HG03432 (cell line): ENCODE results near the gene SLC30A2.

Experiments
- ATAC-seq: cut with Tn5 transposase; IDR thresholded peaks from one replicate; pipeline ENCODE4 v1.9.1; 2021; ENCODE audit warnings: mild to moderate bottlenecking, moderate library complexity; ENCODE audit not compliant: unreplicated experiment

SLC30A2 gene

GRCh38 chr1:26025060-26025459, 20.9 kb downstream of the SLC30A2 start:
- ATAC-seq = no peak

GRCh38 chr1:26023826-26024225, 22.1 kb downstream of the SLC30A2 start:
- ATAC-seq = no peak

DNA sequence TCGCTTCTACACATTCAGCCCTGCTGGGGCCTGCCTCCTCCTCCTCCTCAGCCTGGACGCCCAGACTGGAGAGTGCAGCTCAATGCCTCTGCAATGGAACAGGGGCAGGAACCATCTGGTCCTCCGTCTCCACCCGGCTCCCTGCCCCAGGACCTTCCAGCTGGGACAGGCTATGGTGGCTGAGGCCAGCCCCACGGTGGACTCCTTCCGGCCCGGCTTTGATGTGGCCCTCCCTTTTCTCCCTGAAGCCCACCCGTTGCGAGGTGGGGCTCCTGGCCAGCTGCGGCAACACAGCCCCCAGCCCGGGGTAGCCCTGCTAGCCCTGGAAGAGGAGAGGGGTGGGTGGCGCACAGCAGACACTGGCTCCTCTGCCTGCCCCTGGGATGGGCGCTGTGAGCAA, 22.9 kb downstream of the SLC30A2 start:
- ATAC-seq = no peak

GRCh38 chr1:26022404-26022779, 23.5 kb downstream of the SLC30A2 start:
- ATAC-seq = no peak

DNA sequence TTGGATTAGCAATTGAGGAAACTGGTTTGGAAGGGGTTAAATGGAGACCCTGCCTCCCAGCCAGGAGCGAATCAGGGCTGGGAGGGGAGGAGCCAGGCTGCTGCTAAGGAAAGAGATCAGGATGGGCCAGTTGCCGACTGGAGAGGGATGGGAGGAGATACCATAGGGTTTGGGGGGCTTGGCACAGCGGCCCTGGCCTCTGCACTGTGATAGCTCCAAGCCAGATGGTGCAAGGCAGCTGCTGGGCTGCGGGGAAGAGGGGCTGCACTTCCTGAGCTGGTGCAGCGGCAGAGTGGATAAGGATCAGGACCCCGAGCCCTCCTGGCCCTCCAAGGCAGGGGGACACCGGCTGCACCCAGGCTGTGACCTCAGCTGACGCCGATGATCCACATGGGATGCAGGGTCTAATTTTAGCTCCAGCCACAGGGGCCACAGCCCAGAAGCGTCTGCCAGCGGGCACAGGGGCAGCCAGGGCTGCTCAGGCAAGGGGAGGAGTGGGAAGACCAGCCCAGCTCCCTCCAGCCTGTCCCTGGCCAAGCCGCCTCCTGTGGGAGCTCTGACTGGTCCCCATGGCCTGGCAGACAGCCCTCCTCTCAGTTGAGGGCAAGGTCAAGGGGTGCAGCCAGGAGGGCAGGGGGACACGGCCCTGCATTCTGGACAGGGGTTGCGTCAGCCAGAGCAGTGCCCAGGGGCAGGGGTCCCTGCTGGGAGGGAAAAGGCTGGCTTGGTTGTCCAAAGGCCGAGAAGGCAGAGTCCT, 24.1 kb downstream of the SLC30A2 start, which contains the start of gene EXTL1:
EXTL1 (plus strand) TSS at position 129 of the 757 bp plus-strand sequence. CDS start 872 bp downstream, outside the sequence.
- ATAC-seq = no peak

DNA sequence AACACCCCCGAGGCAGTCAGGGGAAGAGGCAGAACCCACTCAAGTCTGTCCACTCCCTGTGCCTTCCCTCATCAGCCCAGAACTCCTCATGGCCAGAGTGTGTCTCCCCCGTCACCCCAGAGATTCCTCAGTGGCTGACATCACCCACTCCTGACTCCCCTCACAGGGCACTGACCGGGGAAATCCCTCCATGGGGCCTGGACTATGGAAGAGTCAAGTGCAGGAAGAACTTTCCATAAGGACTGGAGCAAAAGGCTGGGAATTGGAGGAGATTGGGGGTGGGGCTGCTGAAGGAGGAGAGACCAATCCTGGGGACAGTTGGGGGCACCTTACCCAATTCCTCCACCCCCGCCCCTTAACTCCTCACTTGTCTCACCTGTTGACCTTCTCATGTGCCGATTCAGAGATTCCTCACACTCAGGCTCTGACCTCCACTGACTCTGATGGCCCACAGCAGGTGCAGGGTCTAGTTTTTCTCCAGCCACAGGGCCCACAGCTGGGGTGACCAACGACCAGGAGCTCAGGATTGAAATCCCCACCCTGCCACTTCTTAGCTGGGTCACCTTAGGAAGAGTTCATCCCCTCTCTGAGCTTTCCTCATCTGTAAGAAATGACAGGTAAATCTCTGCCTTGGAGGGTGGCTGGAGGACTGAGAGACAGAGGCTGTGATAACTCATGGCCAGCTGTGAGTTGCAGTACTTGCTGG, 24.8 kb downstream of the SLC30A2 start:
- ATAC-seq = no peak

GRCh38 chr1:26020330-26020768, 25.6 kb downstream of the SLC30A2 start:
- ATAC-seq = no peak

- no peak for ATAC-seq
These were observed 26.1 kb downstream of the SLC30A2 start for GRCh38 chr1:26019641-26020315.

DNA sequence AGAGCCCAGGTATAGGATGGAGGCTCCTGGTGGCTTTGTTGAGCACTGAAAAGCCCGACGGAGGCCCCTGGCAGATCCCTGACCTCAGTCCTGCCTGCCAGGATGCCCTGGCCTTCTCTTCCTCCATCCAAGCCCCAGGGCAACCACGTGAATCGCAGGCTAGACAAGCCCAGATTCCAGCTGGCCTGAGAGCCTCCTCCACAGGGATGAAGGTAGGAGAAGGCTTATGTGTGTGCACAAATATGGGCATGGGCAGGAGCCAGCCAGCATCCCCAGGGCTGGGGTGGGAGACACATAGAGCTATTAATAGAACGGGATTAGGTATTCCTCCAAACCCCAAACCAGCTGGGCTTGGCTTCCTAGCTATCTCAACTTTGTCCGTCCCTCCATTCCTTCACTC, 28.3 kb downstream of the SLC30A2 start:
- no peak for ATAC-seq

DNA sequence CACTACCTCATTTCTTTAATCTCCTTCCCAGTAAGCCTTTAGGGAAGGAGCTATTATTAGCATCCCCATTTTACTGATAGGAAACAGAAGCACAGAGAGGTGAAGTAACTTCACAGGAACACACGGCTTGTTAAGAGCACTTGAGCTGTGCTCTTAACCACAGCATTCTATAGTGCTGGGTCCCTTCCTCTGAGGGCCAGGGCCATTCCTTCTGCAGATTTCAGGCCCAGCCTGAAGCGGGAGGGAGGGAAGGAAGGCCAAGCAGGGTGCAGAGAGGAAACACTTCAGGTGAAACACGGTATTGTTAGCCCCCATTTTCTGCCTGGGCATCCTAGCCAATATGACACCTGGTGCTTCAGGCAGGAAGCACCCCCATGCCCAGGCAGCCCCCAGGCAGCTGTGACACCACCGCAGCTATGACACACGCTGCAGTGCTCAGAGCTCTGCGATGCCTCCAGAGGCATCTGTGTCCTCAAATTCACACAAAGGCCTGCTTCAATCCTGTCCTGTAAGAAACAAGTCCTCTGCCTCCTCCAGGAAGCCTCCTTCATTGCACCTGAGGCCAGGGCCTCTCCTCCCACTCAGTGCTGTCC, 28.9 kb downstream of the SLC30A2 start:
- no peak for ATAC-seq

DNA sequence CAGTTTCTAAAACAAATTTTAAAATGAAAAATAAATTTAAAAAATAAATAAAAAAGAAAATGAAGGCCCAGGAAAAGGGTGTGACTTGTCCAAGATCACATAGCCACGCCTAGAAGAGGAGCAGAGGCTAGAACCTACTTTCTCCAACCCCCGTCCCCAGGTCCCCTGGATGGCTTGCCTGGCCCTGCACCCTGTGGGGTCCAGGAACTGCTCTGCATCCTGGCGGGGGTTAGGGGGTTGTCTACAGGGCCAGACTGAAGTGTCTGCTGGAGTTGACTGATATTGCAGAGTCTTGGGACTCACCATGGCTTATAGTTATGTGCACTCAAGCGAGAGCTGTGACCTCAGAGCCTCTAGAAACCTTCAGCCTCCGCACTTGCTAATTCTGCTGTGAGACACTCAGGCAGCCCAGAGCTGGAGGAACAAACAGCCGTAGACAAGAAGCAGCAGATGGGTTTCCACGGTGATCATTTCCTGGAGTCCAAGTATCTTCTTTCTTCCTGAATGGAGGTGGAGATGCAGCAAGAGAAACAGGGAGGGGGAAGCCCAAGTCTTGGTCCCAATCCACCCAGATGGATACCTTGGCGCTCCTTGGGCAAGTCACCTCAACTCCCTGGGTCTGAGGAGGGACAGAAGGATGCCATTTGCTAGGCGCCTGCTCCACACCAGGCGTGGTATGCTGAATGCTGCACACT, 29.5 kb downstream of the SLC30A2 start:
- no peak for ATAC-seq

- ATAC-seq = no peak
These were observed 30.6 kb downstream of the SLC30A2 start for GRCh38 chr1:26015358-26015757.

- ATAC-seq = no peak
These were observed 31.7 kb downstream of the SLC30A2 start for GRCh38 chr1:26014179-26014578.

DNA sequence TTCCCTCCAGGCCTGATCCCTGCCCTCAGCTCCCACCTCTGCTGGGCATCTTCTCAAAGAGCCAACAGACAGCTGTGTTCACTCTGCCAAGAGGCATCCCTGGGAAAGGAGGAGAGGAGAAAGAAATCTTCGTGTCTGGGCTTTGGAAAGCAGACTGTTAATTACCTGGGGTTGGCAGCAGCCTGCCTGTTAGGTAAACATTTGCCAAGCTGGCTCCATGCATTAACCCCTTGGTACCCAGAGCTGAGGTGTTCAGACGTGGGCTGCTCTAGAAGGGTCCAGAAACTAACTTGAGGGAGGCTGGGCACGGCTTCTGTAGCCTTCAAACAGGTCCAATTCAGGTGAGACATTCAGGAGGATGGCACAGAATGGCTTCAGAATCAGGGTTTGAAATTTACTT, 33.1 kb downstream of the SLC30A2 start:
- no peak for ATAC-seq

- ATAC-seq = no peak
These were observed 35.1 kb downstream of the SLC30A2 start for GRCh38 chr1:26010825-26011224.

DNA sequence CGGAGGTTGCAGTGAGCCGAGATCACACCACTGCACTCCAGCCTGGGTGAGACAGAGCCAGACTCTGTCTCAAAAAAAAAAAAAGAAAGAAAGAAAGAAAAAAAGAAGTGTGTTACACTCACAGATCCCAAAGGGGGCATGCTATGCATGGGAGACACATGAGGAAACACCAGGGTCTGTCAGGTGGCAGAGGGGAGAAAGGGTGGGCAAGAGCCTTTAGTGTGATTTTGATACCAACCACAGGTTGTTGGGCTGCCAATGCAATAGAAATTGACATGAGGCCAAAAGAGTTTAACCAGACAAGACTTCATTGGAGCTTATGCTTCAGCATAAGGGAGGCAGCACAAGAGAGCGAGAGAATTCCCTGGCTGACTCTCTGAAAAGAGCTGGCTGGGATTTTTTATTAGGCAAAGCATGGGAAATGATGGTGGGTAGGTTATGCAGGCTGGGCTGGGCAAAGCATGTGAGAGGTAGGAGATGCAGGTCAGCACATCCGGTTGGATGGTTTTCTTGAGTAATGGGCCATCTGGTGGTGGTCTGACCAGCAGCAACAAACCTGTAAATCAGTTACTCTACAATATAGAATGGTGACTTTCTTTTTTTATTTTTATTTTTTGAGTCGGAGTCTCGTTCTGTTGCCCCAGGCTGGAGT, 36.0 kb downstream of the SLC30A2 start:
- ATAC-seq = no peak

DNA sequence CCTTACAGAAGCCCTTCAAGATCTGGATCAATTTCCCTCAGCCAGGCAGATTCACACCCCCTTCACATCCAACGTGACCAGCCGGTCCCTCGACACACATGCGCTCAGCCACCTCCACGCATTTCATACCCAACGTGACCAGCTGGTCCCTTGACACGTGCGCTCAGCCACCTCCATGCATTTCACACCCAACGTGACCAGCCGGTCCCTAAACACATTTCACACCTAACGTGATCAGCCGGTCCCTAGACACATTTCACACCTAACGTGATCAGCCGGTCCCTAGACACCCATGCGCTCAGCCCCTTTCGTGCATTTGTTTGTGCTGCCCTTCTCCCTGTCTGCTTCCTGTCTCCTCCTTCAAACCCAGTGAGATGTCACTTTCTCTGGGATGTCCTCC, 39.2 kb downstream of the SLC30A2 start:
- ATAC-seq = no peak

DNA sequence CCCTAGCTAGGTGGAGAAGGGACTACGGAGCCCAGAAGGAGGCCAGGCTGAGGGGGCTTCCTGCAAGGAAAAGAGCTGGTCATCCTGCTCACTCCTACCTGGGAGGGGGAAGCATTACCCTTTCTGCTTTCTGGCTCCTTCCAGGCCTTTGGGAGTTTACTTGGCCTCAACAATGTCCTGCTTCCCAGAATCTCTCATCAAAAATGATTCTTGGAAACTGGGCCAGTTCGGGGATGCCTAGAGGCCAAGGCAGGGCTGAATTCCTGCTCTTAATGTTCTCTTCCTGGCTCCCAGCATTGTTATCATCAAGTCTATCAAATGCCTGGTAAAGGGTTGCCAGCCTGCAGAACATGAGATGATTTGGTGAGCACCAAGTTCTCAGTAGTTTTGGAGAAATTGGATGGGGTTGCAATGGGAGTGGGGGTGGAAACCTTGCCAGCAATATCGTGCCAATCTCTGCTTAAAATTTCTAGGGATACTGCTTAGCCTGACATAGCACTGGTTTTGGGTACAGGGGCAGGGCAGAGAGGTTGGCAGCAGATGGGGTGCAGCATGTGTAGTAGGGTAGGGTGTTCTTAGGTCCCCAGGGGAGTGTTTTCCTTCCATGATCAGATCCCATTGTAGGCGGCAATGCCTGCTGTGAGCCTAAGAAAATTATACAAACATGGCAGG, 40.3 kb downstream of the SLC30A2 start:
- ATAC-seq = no peak

DNA sequence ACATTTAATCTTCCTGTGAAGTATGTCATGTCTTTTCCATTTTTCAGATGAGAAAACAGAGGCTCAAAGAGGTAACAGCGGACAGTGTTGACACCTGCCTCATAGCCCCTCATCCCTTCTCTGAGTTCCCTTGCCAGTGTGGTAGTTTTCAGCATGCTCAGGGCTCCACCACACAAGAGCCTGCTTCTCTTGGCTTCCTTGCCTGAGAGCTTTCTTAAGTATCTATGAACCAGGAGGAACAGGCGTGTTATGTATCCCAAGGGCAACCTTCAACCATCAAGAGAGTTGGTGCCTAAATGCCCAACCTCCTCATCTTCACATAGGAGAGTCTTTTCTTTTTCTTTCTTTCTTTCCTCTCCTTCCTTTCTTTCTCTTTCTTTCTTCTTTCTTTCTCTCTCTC, 42.2 kb downstream of the SLC30A2 start:
- ATAC-seq = no peak

DNA sequence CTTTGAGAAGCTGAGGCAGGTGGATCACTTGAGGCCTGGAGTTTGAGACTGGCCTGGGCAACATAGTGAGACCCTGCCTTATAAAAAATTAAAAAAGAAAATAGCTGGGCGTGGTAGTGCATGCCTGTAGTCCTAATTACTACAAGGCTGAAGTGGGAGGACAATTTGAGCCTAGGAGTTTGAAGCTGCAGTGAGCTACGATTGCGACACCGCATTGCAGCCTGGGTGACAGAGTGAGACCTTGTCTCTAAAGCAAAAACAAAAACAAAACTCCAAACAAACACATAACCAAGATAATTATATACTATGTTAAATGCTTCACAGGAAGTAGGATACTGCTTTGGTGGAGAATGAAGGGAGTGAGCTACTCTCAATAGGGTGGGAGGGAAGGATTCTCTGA, 42.7 kb downstream of the SLC30A2 start:
- no peak for ATAC-seq
